Osteoblast (primary cell): ENCODE data around the gene HOXB8. TPM values are rescaled to one million over a fixed set of nuclear protein-coding genes. Genes with fewer than 3 reads are reported as not detected.

Source experiments
- DNase-seq: peaks from one replicate; pipeline ENCODE4 v3.0.0; 2011; ENCODE audit warnings: low spot score, mixed read lengths; ENCODE audit not compliant: insufficient read length; ENCODE audit errors: missing footprints
- H2AFZ ChIP-seq: 2 replicates; pipeline ENCODE4 v1.6.0; 2011; ENCODE audit warnings: mild to moderate bottlenecking, low read length
- H3K27ac ChIP-seq: 2 replicates; pipeline ENCODE4 v1.5.1; 2011; ENCODE audit warnings: mild to moderate bottlenecking, low read depth, low read length, moderate library complexity
- H3K27me3 ChIP-seq: 2 replicates; pipeline ENCODE4 v1.6.0; 2012; ENCODE audit warnings: mild to moderate bottlenecking, control low read depth, inconsistent platforms, low read length, moderate library complexity; ENCODE audit not compliant: insufficient read depth
- H3K36me3 ChIP-seq: 2 replicates; pipeline ENCODE4 v1.5.1; 2011; ENCODE audit warnings: mild to moderate bottlenecking, low read length, control low read depth, moderate library complexity; ENCODE audit not compliant: insufficient read depth
- H3K4me1 ChIP-seq: 2 replicates; pipeline ENCODE4 v1.5.1; 2011; ENCODE audit warnings: mild to moderate bottlenecking, low read length, control low read depth, moderate library complexity; ENCODE audit not compliant: insufficient read depth
- H3K4me2 ChIP-seq: 2 replicates; pipeline ENCODE4 v1.6.0; 2011; ENCODE audit warnings: mild to moderate bottlenecking, low read length; ENCODE audit not compliant: insufficient read depth
- H3K4me3 ChIP-seq: fragments of 200-600 bp; sonication (generic); 3 replicates; pipeline ENCODE4 v1.5.1; 2012; ENCODE audit warnings: mild to moderate bottlenecking, low read length, inconsistent platforms; ENCODE audit not compliant: insufficient read depth
- H3K79me2 ChIP-seq: 2 replicates; pipeline ENCODE4 v1.6.0; 2012; ENCODE audit warnings: mild to moderate bottlenecking, low read length, control low read depth, inconsistent platforms; ENCODE audit not compliant: insufficient read depth
- H3K9me3 ChIP-seq: 2 replicates; pipeline ENCODE4 v1.5.1; 2011; ENCODE audit warnings: low read depth, low read length, control low read depth
- H4K20me1 ChIP-seq: 2 replicates; pipeline ENCODE4 v1.6.0; 2012; ENCODE audit warnings: mild to moderate bottlenecking, low read length, control low read depth; ENCODE audit not compliant: insufficient read depth
- total RNA-seq: library from RNA; depleted of rRNA; stranded (reverse); fragments of >200 nt; gene quantifications from 2 replicates; pipeline ENCODE4 v1.2.3, GENCODE V29; 2012
- TF ChIP-seq, protein P1 (sequence below): IDR thresholded peaks from 2 replicates; pipeline ENCODE4 v1.5.1; 2011; ENCODE audit warnings: mild to moderate bottlenecking, low read depth, low read length, moderate library complexity; ENCODE audit errors: extremely low read depth

HOXB8 gene
- total RNA-seq, 1 donor, result not detected

DNA sequence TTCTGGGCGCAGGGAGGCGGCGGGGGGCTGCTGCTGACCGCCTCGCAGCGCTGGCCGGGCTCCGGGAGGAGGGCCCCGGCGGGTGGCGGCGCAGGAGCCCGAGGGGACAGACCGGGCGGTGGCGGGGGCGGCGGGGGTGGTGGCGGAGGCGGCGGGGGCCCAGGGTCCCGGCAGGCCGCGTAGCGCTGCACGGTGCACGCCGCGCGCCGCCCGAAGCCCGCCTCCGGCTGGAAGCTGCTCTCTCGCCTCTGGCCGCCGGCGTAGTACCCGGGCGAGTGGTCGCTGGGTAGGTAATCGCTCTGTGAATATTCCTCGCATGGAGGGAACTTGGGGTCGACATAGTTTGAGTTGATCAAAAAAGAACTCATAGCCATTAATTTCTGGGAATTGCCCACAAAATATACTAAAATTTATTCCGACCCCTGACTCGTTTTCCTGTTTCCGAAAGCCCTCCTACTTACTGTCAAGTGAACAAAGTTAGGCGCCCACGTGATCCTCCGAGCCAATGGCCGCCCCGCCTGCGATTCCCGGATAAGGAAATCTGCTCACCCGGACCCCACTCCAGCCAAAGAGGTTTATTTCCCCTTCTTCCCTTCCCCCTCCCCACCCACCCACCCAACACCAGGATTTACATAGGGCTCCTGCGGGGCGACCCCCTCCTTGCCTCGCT lies 37.0 kb downstream of the HOXB8 start, which contains the start of gene HOXB4:
Gene HOXB4 (minus strand): TSS at position 405 of the 670 bp plus-strand sequence. CDS start 31 bp downstream, at position 374.
- no peaks in the 10 kb centered on the region for H3K9me3 ChIP-seq
- H3K27me3 ChIP-seq, result peaks cover 97% of the 10 kb centered on the region
- H4K20me1 ChIP-seq, result no peaks in the 10 kb centered on the region
- peak within 1 kb of the TSS; percentile 67 for H3K4me2 ChIP-seq
- H3K79me2 ChIP-seq, result no peaks in the 10 kb centered on the region
- H3K27ac ChIP-seq, result no peak within 1 kb of the TSS
- H3K4me1 ChIP-seq, result no peaks in the 10 kb centered on the region
- no peak for DNase-seq
- H3K4me3 ChIP-seq, result peak within 1 kb of the TSS; percentile 54
- TF ChIP-seq, protein P1, sequence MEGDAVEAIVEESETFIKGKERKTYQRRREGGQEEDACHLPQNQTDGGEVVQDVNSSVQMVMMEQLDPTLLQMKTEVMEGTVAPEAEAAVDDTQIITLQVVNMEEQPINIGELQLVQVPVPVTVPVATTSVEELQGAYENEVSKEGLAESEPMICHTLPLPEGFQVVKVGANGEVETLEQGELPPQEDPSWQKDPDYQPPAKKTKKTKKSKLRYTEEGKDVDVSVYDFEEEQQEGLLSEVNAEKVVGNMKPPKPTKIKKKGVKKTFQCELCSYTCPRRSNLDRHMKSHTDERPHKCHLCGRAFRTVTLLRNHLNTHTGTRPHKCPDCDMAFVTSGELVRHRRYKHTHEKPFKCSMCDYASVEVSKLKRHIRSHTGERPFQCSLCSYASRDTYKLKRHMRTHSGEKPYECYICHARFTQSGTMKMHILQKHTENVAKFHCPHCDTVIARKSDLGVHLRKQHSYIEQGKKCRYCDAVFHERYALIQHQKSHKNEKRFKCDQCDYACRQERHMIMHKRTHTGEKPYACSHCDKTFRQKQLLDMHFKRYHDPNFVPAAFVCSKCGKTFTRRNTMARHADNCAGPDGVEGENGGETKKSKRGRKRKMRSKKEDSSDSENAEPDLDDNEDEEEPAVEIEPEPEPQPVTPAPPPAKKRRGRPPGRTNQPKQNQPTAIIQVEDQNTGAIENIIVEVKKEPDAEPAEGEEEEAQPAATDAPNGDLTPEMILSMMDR, result no peak
- no peaks in the 10 kb centered on the region for H3K36me3 ChIP-seq
- H2AFZ ChIP-seq, result no peak within 1 kb of the TSS

DNA sequence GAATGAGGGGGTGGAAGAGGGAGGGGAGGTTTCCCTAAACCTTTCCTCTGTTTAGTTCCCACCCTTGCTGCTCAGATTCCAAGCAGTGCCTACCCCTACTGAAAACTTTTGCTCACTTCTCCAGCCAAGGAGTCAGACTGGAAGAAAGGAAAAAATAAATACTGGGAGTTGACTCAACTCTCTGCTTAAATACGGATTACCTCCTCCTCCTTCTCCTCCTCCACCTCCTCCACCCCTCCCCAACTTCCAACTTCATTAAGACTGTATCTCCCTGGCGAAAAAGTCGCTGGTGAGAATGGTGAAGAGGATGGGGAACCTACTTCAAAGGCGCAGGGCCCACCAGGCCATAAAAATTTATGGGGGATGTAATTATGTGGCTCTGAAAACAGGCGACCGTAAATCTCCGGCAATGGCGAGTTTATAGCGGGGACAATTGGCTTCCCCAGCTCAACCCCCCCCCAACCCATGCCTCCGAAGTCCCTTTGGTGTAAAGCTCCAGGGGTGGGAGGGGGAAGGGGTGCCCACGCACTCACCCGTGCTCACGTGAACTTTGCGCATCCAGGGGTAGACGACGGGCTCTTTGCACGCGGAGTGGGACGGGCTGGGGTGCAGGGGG lies 37.7 kb downstream of the HOXB8 start:
- Histone ChIP-seq H3K9me3 (no peaks in the 10 kb centered on the region), H3K27ac (no peak overlapping the region), H3K79me2 (no peaks in the 10 kb centered on the region), H3K36me3 (no peaks in the 10 kb centered on the region), H2AFZ (no peak overlapping the region), H3K4me1 (no peaks in the 10 kb centered on the region), H3K27me3 (peaks cover 97% of the 10 kb centered on the region), H3K4me3 (peak overlapping the region; percentile 54), H3K4me2 (peak overlapping the region; percentile 67), H4K20me1 (no peaks in the 10 kb centered on the region)
- TF ChIP-seq, protein P1, result no peak
- no peak for DNase-seq

DNA sequence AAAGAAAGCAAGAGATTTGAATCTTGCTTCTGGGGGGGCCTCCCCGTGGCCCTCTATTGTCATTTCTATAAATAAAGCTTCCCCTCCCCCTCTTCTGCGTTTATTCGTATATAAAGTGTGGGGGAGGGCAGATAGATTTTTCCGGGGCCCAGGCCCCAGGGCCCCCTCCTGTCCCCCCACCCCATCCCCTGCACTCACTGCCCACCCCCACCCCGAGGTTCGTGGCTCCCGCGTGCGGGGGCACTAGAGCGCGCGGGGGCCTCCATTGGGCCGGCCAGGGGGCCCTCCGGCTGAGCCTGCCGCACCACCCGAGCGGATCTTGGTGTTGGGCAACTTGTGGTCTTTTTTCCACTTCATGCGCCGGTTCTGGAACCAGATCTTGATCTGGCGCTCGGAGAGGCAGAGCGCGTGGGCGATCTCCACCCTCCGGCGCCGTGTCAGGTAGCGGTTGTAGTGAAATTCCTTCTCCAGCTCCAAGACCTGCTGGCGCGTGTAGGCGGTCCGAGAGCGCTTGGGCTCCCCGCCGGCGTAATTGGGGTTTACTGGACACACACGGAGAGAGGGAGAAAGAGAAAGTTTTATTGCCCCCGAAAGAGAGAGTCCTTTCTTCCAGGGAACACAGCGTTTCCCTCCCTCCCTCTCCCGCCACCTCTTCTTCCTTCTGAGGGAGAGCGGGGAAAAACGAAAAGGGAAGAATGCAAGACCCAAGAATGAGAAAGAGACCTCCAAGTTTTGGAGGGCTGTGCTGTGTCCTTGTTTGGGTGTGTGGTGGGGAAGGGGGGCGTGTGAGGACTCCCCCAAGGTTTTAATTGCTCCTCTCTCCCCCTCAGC lies 38.4 kb downstream of the HOXB8 start:
- H3K4me2 ChIP-seq, result peak overlapping the region; percentile 67
- TF ChIP-seq, protein P1, result no peak
- H3K36me3 ChIP-seq, result no peaks in the 10 kb centered on the region
- peak overlapping the region; percentile 54 for H3K4me3 ChIP-seq
- H3K4me1 ChIP-seq, result no peaks in the 10 kb centered on the region
- H3K9me3 ChIP-seq, result no peaks in the 10 kb centered on the region
- no peaks in the 10 kb centered on the region for H3K79me2 ChIP-seq
- H3K27me3 ChIP-seq, result peaks cover 97% of the 10 kb centered on the region
- no peak for DNase-seq
- H2AFZ ChIP-seq, result no peak overlapping the region
- no peaks in the 10 kb centered on the region for H4K20me1 ChIP-seq
- no peak overlapping the region for H3K27ac ChIP-seq
